ENCODE measurements around the gene SH3PXD2A. TPM values are rescaled to one million over a fixed set of nuclear protein-coding genes. Genes with fewer than 3 reads are reported as not detected.

Gene SH3PXD2A
- total and polyA plus RNA-seq, 10 of the 15 experiments (the other 5 are each of a cell fraction or from before 2014, with no cell fraction given): 0.63 to 14.0 (median 4.4) TPM

GRCh38 chr10:103765981-103766380, 89.4 kb downstream of the SH3PXD2A start:
- H3K4me2 ChIP-seq (ENCODE audit: control insufficient read depth, insufficient read depth): no peak overlapping the region
- ChIA-PET POLR2A (interaction anchor here (1.1 kb wide), 1 partner anchor 15 kb away, joined by 3 read pairs; no protein-coding TSS in a partner anchor), CTCF (interaction anchor here (1.9 kb wide), 1 partner anchor 15 kb away, joined by 5 read pairs; no protein-coding TSS in a partner anchor), RAD21 (ENCODE audit: unreplicated experiment) (no interaction called here), SMC1A (ENCODE audit: uncharacterized antibody, unreplicated experiment) (interaction anchor here (1.1 kb wide), 1 partner anchor 11 kb away, joined by 3 read pairs; no protein-coding TSS in a partner anchor)
- no peak overlapping the region for H3K27ac ChIP-seq (ENCODE audit: control insufficient read depth, insufficient read depth)
- H3K9ac ChIP-seq (ENCODE audit: control insufficient read depth, insufficient read depth, low read length): no peak overlapping the region
- 46% methylated on average over 8 of the region's 8 CpGs for WGBS (ENCODE audit: insufficient coverage, insufficient replicate concordance, low lambda C conversion rate, missing lambda C conversion rate)
- no peak overlapping the region for H3K4me3 ChIP-seq
- DNase-seq (ENCODE audit: low read depth, low spot score): no peak
- ATAC-seq: peak; percentile 26
- TF ChIP-seq BRCA1 (IDR thresholded peaks at IDR 0.05; ENCODE audit: low read depth, low read length) (no peak), IKZF2 (IDR thresholded peaks at IDR 0.05) (no peak), IKZF1 (conservative IDR thresholded peaks at IDR 0.05) (no peak), CREM (IDR thresholded peaks at IDR 0.05; ENCODE audit: low read depth) (no peak), RFX5 (IDR thresholded peaks at IDR 0.05; ENCODE audit: low read depth, low read length) (no peak), SREBF1 (IDR thresholded peaks at IDR 0.05; ENCODE audit: low read length) (no peak), RBBP5 (conservative IDR thresholded peaks at IDR 0.05) (no peak), E2F8 (IDR thresholded peaks at IDR 0.05; ENCODE audit: low read depth, partially characterized antibody) (no peak), MEF2A (IDR thresholded peaks at IDR 0.05; ENCODE audit: insufficient read depth, low read depth, low read length) (no peak), TCF3 (IDR thresholded peaks at IDR 0.05; ENCODE audit: borderline replicate concordance, insufficient read depth, low read depth, low read length) (no peak), KDM1A (IDR thresholded peaks at IDR 0.05; ENCODE audit: borderline replicate concordance) (no peak), TAF1 (IDR thresholded peaks at IDR 0.05; ENCODE audit: borderline replicate concordance, low read depth, low read length) (no peak), ZNF622 (IDR thresholded peaks at IDR 0.05) (no peak), ZZZ3 (IDR thresholded peaks at IDR 0.05; ENCODE audit: control insufficient read depth, insufficient read length, low read depth) (no peak), PRDM15 (CRISPR knock-in tag; IDR thresholded peaks at IDR 0.05) (no peak)
- FAIRE-seq: no peak
- H3K4me1 ChIP-seq (ENCODE audit: control insufficient read depth, insufficient read depth, low read length): peaks cover 17% of the 10 kb centered on the region
- intact Hi-C loops (cut with micrococcal nuclease; ENCODE audit: unreplicated experiment) (no loop called here), in situ Hi-C loops (cut with MboI) (no loop called here)
- no TSS peak for BruUV-seq (replicated peaks)
- no peaks in the 10 kb centered on the region for H3K9me3 ChIP-seq (replicated peaks; ENCODE audit: control insufficient read depth, insufficient read depth, low read length)
- H3K79me2 ChIP-seq (ENCODE audit: control insufficient read depth, insufficient read depth, low read length): no peaks in the 10 kb centered on the region
- no peaks in the 10 kb centered on the region for H3K27me3 ChIP-seq (replicated peaks in 1 of 2; ENCODE audit: control insufficient read depth in 2 of 2, insufficient read depth in 2 of 2, low read length in 1 of 2)
- H2AFZ ChIP-seq (ENCODE audit: control insufficient read depth, low read depth, low read length): no peak overlapping the region
- no peaks in the 10 kb centered on the region for H3K36me3 ChIP-seq (ENCODE audit: control insufficient read depth in 2 of 2, insufficient read depth in 2 of 2, low read length in 1 of 2)
- no peaks in the 10 kb centered on the region for H4K20me1 ChIP-seq (ENCODE audit: control insufficient read depth, insufficient read depth)

Measured in GM12878 (cell line).